SK-N-SH (cell line): ENCODE measurements around the gene TUFM.

Experiments used
- POLR2AphosphoS5 ChIP-seq: IDR thresholded peaks from 2 replicates; pipeline ENCODE4 v1.6.1; 2012; ENCODE audit warnings: low read depth, low read length
- YY1 ChIP-seq: IDR thresholded peaks from 2 replicates; pipeline ENCODE4 v1.4.0; 2012; ENCODE audit warnings: low read depth, mild to moderate bottlenecking
- TF ChIP-seq, protein P1 (sequence below): IDR thresholded peaks from 2 replicates; pipeline ENCODE4 v1.6.1; 2012; ENCODE audit warnings: mild to moderate bottlenecking, low read depth, low read length, moderate library complexity
- TF ChIP-seq, protein P2 (sequence below): fragments of 200-600 bp; sonication (generic); IDR thresholded peaks from 2 replicates; pipeline ENCODE4 v1.6.1; 2017; ENCODE audit warnings: antibody characterized with exemption, mild to moderate bottlenecking, moderate library complexity

DNA sequence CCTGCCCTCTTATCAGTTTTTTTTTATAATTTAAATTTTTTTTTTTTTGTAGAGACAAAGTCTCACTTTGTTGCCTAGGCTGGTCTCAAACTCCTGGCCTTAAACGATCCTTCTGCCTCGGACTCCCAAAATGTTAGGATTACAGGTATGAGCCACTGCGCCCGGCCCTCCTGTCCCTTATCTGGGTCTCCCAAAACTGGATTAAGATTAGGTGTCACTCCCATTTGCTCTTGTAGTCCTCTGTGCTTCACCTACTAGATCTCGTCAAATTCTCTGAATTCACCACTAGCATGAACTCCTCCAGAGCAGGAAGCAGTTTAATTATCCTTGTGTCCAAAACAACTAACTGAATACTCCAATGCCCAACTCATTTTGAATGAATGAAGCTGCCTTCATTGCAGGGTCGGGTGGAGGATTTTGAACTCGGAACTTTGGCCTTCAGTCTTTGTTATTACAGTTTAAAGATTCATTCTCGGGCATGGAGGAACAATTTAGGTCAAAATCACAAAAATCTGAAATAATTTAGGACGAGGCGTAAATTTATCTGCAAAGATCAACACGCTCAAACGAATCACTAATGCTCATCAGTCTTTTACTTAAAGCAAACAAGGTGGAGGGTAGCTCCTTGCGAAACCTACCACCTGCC, 24.2 kb downstream of the TUFM start:
- TF ChIP-seq YY1 (no peak), POLR2AphosphoS5 (no peak)
- TF ChIP-seq, protein P1, sequence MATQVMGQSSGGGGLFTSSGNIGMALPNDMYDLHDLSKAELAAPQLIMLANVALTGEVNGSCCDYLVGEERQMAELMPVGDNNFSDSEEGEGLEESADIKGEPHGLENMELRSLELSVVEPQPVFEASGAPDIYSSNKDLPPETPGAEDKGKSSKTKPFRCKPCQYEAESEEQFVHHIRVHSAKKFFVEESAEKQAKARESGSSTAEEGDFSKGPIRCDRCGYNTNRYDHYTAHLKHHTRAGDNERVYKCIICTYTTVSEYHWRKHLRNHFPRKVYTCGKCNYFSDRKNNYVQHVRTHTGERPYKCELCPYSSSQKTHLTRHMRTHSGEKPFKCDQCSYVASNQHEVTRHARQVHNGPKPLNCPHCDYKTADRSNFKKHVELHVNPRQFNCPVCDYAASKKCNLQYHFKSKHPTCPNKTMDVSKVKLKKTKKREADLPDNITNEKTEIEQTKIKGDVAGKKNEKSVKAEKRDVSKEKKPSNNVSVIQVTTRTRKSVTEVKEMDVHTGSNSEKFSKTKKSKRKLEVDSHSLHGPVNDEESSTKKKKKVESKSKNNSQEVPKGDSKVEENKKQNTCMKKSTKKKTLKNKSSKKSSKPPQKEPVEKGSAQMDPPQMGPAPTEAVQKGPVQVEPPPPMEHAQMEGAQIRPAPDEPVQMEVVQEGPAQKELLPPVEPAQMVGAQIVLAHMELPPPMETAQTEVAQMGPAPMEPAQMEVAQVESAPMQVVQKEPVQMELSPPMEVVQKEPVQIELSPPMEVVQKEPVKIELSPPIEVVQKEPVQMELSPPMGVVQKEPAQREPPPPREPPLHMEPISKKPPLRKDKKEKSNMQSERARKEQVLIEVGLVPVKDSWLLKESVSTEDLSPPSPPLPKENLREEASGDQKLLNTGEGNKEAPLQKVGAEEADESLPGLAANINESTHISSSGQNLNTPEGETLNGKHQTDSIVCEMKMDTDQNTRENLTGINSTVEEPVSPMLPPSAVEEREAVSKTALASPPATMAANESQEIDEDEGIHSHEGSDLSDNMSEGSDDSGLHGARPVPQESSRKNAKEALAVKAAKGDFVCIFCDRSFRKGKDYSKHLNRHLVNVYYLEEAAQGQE: no peak
- TF ChIP-seq, protein P2, sequence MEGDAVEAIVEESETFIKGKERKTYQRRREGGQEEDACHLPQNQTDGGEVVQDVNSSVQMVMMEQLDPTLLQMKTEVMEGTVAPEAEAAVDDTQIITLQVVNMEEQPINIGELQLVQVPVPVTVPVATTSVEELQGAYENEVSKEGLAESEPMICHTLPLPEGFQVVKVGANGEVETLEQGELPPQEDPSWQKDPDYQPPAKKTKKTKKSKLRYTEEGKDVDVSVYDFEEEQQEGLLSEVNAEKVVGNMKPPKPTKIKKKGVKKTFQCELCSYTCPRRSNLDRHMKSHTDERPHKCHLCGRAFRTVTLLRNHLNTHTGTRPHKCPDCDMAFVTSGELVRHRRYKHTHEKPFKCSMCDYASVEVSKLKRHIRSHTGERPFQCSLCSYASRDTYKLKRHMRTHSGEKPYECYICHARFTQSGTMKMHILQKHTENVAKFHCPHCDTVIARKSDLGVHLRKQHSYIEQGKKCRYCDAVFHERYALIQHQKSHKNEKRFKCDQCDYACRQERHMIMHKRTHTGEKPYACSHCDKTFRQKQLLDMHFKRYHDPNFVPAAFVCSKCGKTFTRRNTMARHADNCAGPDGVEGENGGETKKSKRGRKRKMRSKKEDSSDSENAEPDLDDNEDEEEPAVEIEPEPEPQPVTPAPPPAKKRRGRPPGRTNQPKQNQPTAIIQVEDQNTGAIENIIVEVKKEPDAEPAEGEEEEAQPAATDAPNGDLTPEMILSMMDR: no peak
